A673 (cell line): Measurements from ENCODE around the gene ASB11.

ENCODE experiments used
- CTCF ChIP-seq: fragments of 300-800, 200-600 bp; sonication (generic); conservative IDR thresholded peaks from 2 replicates; pipeline ENCODE4 v1.5.1; 2017; ENCODE audit warnings: low read depth, mild to moderate bottlenecking, antibody characterized with exemption, low read length, moderate library complexity, mixed read lengths
- EZH2 ChIP-seq: fragments of 200-600 bp; sonication (generic); IDR thresholded peaks from 2 replicates; pipeline ENCODE4 v1.6.1; 2017; ENCODE audit warnings: borderline replicate concordance, low read depth, mild to moderate bottlenecking, mixed read lengths, antibody characterized with exemption, low read length; ENCODE audit not compliant: poor library complexity, severe bottlenecking

GRCh38 chrX:15298201-15298600 is 17.2 kb downstream of the ASB11 start:
- TF ChIP-seq CTCF (no peak), EZH2 (no peak)
